B cell (primary cell): ENCODE data around the gene ULK4.

Experiments
- EZH2 ChIP-seq: IDR thresholded peaks from 2 replicates; pipeline ENCODE4 v1.6.1; 2012; ENCODE audit warnings: borderline replicate concordance, low read depth, mild to moderate bottlenecking, moderate library complexity, low read length; ENCODE audit not compliant: insufficient read depth, poor library complexity, severe bottlenecking
- TF ChIP-seq, protein P1 (sequence below): fragments of 200-600 bp; IDR thresholded peaks from one replicate; pipeline ENCODE4 v1.8.0; 2022; ENCODE audit warnings: antibody characterized with exemption, mild to moderate bottlenecking

DNA sequence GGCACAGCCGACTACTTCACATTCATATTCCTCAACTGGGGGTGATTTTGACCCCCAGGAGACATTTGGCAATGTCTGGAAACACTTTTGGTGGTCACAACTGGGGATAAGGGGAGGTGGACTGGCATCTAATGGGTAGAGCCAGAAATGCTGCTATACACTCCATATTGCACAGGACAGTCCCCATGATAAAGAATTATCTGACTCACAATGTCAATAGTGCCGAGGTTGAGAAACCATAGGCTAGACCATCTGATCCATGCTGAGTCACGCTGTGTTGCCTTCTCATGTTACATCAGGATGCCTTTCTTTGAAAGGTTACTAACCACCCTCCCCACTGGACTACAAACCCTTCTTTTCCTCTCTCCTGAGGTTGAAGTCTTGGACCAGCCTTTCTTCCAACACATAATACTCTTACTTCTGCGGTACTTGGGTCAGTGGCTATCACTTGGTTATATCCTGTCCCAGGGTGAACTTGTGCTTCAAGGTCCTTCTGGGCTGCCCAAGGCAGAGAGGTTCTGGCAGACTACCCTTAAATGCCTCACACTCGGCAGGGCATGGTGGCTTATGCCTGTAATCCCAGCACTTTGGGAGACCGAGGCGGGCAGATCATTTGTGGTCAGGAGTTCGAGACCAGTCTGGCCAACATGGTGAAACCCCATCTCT lies 693.8 kb downstream of the ULK4 start:
- TF ChIP-seq, protein P1, sequence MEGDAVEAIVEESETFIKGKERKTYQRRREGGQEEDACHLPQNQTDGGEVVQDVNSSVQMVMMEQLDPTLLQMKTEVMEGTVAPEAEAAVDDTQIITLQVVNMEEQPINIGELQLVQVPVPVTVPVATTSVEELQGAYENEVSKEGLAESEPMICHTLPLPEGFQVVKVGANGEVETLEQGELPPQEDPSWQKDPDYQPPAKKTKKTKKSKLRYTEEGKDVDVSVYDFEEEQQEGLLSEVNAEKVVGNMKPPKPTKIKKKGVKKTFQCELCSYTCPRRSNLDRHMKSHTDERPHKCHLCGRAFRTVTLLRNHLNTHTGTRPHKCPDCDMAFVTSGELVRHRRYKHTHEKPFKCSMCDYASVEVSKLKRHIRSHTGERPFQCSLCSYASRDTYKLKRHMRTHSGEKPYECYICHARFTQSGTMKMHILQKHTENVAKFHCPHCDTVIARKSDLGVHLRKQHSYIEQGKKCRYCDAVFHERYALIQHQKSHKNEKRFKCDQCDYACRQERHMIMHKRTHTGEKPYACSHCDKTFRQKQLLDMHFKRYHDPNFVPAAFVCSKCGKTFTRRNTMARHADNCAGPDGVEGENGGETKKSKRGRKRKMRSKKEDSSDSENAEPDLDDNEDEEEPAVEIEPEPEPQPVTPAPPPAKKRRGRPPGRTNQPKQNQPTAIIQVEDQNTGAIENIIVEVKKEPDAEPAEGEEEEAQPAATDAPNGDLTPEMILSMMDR = no peak
- TF ChIP-seq EZH2 = no peak
